Activated effector memory CD4-positive, alpha-beta T cell treated with anti-CD3 and anti-CD28 coated beads, Interleukin-2, amount 50 U/mL, for 16 hours (primary cell): ENCODE data around the gene UBE2H.
"Not testable (repeated sequence)": the region's sequence is repeated elsewhere in the genome, so short reads cannot be mapped to it uniquely, and the experiment has no call there.

Experiments used
- DNase-seq: peaks from one replicate; pipeline ENCODE4 v3.0.0-alpha.2; 2020

UBE2H gene

DNA sequence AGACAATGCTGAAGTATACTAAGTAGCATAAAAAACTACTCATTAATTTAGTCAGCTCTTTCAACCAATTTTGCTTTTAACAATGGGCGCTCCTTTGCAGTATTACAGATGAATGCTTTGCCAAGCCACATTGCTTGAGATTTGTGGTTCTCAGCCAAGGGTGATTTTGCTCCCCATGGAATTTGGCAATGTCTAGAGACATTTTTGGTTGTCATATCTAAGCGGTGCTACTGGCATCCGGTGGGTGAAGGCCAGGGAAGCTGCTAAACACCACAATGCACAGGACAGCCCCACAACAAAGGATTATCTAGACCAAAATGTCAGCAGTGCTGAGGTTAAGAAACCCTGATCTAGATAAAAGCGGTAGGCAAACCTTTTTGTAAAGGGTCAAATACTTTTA is 112.0 kb downstream of the UBE2H start:
- DNase-seq, result no peak

DNA sequence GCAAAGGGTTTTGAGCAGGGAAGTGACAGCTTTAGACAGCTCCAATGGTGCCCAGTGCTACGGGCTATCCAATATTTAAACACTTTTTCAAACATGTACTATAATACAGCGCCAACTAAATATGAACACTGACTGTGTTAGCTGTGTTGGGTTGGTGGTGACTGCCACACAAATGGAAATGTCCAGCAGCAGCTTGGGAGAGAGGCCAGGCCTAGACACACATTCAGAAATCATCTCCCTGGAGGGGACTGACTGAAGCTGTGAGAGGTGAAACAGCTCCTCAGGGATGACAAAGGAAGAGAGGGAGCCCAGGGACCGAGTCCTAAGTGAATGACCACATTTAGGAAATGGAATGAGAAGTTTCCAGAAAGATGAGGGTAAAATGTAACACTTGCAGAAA is 115.8 kb downstream of the UBE2H start:
- no peak for DNase-seq

- no peak for DNase-seq
Observed at GRCh38 chr7:129835569-129835968, 117.2 kb downstream of the UBE2H start.

DNA sequence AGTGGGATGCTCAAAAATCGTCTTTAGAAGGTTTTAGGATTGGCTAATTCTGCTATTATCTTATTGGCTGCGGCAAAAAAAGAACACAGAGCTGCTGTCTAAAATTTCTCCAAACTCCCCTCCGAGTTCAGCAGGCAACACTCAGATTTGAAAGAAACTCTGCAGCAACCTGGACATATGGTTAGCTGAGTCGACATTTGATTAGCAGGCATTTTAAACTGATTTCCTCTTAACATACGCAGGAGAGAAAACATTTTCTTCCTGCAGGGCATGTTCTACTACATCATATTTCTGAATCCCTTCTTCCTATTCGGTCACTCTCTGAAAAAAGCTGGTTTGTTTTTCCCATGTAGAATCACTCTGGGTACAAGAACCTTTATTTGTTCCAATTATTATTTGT is 119.4 kb downstream of the UBE2H start:
- DNase-seq, result not testable (repeated sequence)

GRCh38 chr7:129832701-129833227 is 120.0 kb downstream of the UBE2H start:
- DNase-seq, result no peak

DNA sequence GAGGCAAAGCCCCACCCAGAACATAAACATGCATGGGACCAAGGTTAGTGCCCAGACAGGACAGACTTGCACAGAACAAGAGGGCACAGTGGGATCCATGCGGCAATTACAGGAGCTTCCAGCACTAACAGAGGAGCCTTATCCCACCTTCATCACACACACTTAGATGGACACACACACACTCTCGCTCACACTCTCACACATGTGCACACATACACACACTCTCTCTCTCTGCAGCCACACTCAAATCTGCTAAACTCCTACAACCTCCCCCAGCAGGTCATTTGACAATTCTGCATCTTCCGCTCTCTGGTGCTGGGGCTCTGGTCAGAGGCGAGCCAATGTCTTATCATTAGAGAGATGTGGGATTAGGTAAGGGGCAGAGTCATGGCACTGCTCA is 120.5 kb downstream of the UBE2H start:
- no peak for DNase-seq

- DNase-seq, result no peak
Observed at GRCh38 chr7:129831424-129832058, 121.2 kb downstream of the UBE2H start.

DNA sequence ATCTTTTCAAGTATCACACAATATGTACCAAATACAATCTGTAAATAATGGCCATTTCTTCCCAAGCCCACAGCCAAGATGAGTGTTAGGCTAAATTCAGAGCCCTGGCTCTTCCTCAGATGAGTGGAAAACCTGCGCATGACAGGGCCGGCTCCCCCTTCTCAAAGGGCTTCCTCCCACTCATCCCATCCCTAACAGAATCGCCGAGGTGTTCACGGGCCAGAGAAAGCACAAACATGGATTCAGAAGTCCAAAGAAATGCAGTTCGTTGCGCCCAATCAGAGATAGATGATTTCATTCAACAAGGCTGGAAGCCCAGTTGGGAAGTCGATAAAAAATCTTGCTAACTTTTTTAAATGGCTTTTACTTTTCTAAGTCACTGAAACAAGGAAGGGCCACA is 121.8 kb downstream of the UBE2H start:
- no peak for DNase-seq

DNA sequence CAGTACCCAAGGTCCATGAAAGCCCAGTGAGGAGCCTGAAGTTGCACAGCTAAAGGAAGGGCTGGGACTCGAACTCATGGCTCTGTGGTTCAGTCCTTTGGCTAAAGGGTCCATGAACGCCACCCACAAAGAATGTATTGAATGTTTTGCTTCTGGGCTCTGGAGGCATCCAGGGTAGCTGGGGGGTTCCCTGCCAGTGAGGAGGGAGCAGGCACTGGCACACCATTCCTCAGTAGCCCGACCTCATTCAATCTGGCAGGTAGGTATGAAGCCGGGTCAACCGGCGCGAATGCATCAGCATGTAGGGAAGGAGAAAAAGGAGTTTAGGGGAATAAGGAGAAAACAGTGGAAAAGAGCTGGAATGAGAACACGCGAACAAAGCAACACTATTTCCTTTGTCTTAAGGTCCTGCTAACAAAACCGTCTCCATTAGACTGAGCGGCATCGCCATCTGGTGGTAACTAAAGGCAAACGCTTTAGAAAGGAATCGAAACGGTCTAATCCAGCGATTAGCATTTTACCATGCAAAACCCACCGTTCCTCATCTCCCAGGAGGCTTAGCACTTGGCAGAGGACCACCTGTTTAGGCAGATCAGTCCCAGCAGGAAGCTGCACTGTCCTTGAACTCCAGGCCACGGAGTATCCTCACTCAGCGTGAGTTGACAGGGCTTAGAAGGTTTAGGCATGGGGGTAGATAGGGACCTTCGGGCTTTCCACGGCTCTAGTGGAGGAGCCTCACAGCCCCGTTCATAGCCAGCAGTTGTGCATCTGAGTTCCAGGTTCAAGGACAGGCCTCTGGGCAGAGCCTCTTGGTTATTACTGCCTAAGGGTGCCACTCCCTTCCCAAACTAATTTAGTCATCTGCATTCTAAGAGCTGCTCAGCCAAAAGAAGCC is 122.8 kb downstream of the UBE2H start:
- peak; percentile 82 for DNase-seq

GRCh38 chr7:129828989-129829736 is 123.6 kb downstream of the UBE2H start:
- no peak for DNase-seq

GRCh38 chr7:129828078-129828762 is 124.5 kb downstream of the UBE2H start:
- DNase-seq, result no peak

DNA sequence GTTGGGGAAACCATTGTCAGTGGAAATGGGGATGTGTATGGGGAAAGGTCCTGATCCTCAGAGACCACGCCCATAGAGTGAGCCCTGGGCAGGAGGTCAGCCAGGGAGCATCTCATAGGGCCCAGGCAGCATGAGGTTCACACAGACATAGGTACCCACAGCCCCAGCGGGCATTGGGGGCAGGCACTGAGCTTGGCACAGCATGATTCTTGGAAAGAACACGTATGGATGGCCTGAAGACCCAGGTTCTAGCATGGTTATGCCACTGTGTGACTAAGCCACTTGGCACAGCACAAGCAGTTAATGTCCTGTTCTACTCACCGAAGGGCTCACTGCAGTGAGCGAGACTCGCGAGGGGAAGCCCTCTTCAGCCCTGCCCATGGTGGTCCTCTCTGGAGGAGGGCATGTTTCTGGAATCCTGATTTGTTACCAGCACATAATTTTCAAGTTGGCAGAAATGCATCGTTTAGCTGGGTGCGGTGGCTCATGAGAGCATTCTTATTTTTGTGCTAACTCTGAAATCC is 125.2 kb downstream of the UBE2H start:
- DNase-seq, result no peak

DNA sequence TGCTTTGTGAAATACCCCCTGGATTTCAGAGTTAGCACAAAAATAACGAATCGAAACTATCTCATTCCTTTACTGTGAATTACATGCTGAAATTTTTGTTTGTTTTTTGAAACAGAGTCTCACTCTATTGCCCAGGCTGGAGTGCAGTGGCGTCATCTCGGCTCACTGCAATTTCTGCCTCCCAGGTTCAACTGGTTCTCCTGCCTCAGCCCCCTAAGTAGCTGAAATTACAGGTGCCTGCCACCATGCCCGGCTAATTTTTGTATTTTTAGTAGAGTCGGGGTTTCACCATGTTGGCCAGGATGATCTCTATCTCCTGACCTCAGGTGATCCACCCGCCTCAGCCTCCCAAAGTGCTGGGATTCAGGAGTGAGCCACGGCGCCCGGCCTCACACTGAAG is 125.9 kb downstream of the UBE2H start:
- not testable (repeated sequence) for DNase-seq

GRCh38 chr7:129825209-129825970 is 127.4 kb downstream of the UBE2H start:
- DNase-seq, result peak; percentile 97

DNA sequence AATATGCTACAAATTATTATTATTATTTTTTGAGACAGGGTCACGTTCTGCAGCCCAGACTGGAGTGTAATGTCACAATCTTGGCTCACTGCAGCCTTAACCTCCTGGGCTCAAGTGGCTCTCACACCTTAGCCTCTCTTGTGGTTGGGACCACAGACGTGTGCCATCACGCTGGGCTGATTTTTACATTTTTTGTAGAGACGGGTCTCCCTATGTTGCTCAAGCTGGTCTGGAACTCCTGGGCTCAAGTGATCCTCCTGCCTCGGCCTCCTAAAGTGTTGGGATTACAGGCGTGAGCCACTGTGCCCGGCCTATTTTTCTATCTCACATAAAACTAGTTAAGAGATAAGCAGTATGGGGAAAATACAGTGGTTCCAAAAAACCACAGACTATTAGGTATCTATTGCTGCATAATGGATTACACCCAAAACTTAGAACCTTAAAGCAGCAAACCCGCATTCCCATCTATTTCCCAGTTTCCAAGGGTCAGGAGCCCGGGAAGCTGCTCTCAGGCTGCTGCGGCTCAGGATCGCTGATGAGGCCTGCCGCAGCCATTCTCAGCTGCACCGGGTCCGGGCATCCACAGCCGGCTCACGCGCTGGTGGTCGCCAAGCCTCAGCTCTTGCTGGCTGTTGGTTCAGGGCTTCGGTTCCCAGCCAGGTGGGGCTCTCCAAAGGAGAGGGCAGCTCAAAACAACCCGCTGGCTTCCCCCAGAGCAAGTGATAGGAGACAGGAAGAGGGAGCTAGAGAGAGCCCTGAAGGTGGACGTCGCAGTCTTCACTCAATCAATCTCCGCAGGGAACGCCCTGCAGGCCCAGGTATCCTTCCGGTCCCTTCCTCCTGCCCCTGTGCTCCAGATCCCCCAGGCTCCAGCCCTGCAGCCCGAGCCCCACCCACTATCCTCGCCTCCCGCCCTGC is 128.2 kb downstream of the UBE2H start:
- no peak for DNase-seq

DNA sequence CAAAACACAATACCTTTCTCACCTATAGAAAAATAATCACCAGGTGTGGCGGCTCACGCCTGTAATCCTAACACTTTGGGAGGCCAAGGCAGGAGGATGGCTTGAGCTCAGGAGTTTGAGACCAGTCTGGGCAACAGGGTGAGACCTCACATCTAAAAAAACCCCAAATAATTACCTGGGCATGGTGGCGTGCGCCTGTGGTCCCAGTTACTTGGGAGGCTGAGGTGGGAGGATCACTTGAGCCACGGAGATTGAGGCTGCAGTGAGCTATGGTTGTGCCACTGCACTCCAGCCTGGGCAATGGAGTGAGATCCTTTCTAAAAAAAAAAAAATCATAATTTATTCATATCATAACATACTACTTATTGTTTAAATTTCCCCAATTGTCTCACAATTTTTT is 129.6 kb downstream of the UBE2H start:
- not testable (repeated sequence) for DNase-seq

- no peak for DNase-seq
Observed at GRCh38 chr7:129821476-129821875, 131.3 kb downstream of the UBE2H start.

GRCh38 chr7:129816742-129817141 is 136.0 kb downstream of the UBE2H start:
- DNase-seq, result no peak

- no peak for DNase-seq
Observed at GRCh38 chr7:129807863-129808262, 144.9 kb downstream of the UBE2H start.

DNA sequence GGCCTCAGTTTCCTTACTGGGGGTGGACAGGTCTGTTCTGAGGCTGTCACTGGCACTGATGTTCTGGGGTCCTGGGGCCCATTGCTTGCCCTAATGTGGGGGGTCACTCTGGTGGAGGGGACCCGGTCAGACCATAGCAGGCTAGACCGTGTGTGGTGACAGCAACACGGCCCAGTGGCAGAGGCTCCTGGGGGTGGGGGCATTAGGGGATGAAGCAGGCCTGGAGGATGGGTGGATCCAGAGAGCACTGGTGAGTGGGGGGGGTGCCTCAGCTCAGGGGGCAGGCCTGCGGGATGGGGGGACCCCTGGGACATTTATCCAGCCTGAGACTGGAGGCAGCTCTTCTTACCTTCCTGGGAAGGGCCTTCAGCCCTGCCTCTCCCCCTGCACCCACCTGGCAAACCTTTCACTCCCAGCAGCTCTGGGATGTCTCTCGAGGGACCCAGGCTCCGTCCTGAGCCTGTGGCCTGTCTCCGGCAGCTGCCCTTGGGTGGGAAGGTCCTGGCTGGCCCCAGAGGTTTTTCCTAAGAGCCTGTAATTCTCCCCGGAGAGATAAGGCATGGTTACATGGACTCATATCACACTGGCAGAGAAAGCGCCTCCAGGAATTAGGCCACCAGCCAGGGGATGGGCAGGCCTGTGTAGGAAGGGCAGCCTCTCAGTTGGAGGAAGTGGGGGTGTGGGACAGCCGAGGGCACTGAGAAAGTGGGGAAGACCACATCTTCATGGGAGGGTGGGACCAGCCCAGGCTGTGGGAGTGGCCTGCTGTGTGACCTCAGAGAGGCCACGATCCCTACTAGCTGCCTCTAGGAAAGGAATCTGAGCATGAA is 147.7 kb downstream of the UBE2H start:
- no peak for DNase-seq
